Heart left ventricle (tissue), 16 donors: ENCODE data around the gene SLX4IP. TPM values are rescaled to one million over a fixed set of nuclear protein-coding genes. Genes with fewer than 3 reads are reported as not detected.
A peak's percentile ranks its signal among the peaks of the same experiment; 100 is the strongest.

Source experiments
- ATAC-seq, 4 donors: fragments of 200-7000 bp; cut with Tn5 transposase; one replicate each; pipeline ENCODE4 v1.9.1; 2020 to 2022; ENCODE audit warnings: moderate library complexity in 4 of 4, mild to moderate bottlenecking in 3 of 4, moderate number of reproducible peaks in 1 of 4
- DNase-seq, 5 donors: peaks; one replicate each; pipeline ENCODE4 v3.0.0-alpha.2; 2020
- H3K27ac ChIP-seq, 12 donors: fragments of 200-600 bp; sonication (generic) in 4 of 12; one replicate each; pipeline versions ENCODE4 v1.5.0 to v1.8.0; 2016 to 2022; ENCODE audit warnings: mild to moderate bottlenecking in 2 of 12
- H3K27me3 ChIP-seq, 9 donors: fragments of 200-600 bp; sonication (generic) in 2 of 9; one replicate each; pipeline versions ENCODE4 v1.5.1 to v1.8.0; 2016 to 2022; ENCODE audit warnings: mild to moderate bottlenecking in 3 of 9
- H3K36me3 ChIP-seq, 9 donors: fragments of 200-600 bp; sonication (generic) in 2 of 9; one replicate each; pipeline versions ENCODE4 v1.5.0 to v1.8.0; 2018 to 2022; ENCODE audit warnings: mild to moderate bottlenecking in 2 of 9
- H3K4me1 ChIP-seq, 12 donors: fragments of 200-600 bp; sonication (generic) in 4 of 12; one replicate each; pipeline versions ENCODE4 v1.5.0 to v1.8.0; 2016 to 2022; ENCODE audit warnings: mild to moderate bottlenecking in 3 of 12
- H3K4me3 ChIP-seq, 12 donors: fragments of 200-600 bp; sonication (generic) in 4 of 12; one replicate each; pipeline versions ENCODE4 v1.5.0 to v1.8.0; 2017 to 2022; ENCODE audit warnings: mild to moderate bottlenecking in 9 of 12, moderate library complexity in 4 of 12
- H3K9me3 ChIP-seq, 12 donors: fragments of 200-600 bp; sonication (generic) in 4 of 12; one replicate each; pipeline versions ENCODE4 v1.5.0 to v1.8.0; 2016 to 2022; ENCODE audit warnings: mild to moderate bottlenecking in 1 of 12
- POLR2A ChIP-seq, 2 donors: fragments of 450-650 bp; IDR thresholded peaks; one replicate each; pipeline ENCODE4 v1.6.1; 2017; ENCODE audit warnings: antibody characterized with exemption in 2 of 2, mild to moderate bottlenecking in 2 of 2, moderate library complexity in 2 of 2
- WGBS, 4 donors: extraction: QIAGEN DNeasy Blood & Tissue Kit in 2 of 4; methylation state at CpG; one replicate each; pipeline versions ENCODE4 v1.1.5 to v1.1.7; 2013 to 2018; 5-methylcytosine and 5-hydroxymethylcytosine counted together
- intact Hi-C, 10 donors: fragments of 100-400 bp; cut with DNase I; formaldehyde crosslinking; loops; one replicate each; pipeline versions ENCODE4 v1.11.1 to v1.14.2; 2022
- polyA plus RNA-seq, 2 donors: library from polyadenylated mRNA; stranded (reverse); fragments of 200-250 nt; gene quantifications; one replicate each; pipeline ENCODE4 v1.2.3, GENCODE V29; 2013
- total RNA-seq, 9 donors: library from RNA; depleted of rRNA in 2 of 9; stranded (reverse); fragments of >200 nt in 2 of 9; fragmentation: NEBNext Ultra II Directional in 3 of 9; extraction: Animal tissue kit (Norgen Biotek cat#: 25700) in 3 of 9; gene quantifications; one replicate each; pipeline versions ENCODE4 v1.1.0 to v1.2.4, GENCODE V29; 2016 to 2023
- TF ChIP-seq, protein P1 (sequence below), 12 donors: fragments of 200-600 bp; sonication (generic) in 4 of 12; IDR thresholded peaks; one replicate each; pipeline versions ENCODE4 v1.5.0 to v1.8.0; 2018 to 2022; ENCODE audit warnings: antibody characterized with exemption in 12 of 12, mild to moderate bottlenecking in 5 of 12
- donor health status: ischemic (EF 13 %, LVEDD 7.1; RV severe dilation, severe dysfunction).
- donor health status: healthy with polysubstance abuse.
- donor health status: DM: no; HTN: yes; CAD: no.
- donor health status: DM: no; HTN: no; CAD: no.
- donor health status: ischemic (EF 25% LVEDD 6.9; RV normal size, moderate dysfunction).
- donor health status: ischemic (EF 25% LVEDD 5.7; RV mildly dilated, moderate dysfunction).
- donor health status: healthy.
- donor health status: DM: yes; HTN: yes; CAD: no.
- donor health status: ischemic (EF 35%, LVEDD 5.7; RV mildly dilated, moderate dysfunction).
- donor health status: nonischemic (EF 11% LVEDD 7.7; RV severe dilation, severe dysfunction).
- donor health status: DM: yes; HTN: yes; CAD: no.
- donor health status: PGD.
- donor health status: ischemic (EF 29% LVEDD 5.4; RV normal size, mild dysfunction).
- donor health status: nonischemic (EF 23%, LVEDD 6.1; RV moderate dilation, normal function).

The SLX4IP gene
- total and polyA plus RNA-seq, 11 donors = 1.1 to 4.3 (median 2.4) TPM

- DNase-seq = no peak
- TF ChIP-seq, protein P1, sequence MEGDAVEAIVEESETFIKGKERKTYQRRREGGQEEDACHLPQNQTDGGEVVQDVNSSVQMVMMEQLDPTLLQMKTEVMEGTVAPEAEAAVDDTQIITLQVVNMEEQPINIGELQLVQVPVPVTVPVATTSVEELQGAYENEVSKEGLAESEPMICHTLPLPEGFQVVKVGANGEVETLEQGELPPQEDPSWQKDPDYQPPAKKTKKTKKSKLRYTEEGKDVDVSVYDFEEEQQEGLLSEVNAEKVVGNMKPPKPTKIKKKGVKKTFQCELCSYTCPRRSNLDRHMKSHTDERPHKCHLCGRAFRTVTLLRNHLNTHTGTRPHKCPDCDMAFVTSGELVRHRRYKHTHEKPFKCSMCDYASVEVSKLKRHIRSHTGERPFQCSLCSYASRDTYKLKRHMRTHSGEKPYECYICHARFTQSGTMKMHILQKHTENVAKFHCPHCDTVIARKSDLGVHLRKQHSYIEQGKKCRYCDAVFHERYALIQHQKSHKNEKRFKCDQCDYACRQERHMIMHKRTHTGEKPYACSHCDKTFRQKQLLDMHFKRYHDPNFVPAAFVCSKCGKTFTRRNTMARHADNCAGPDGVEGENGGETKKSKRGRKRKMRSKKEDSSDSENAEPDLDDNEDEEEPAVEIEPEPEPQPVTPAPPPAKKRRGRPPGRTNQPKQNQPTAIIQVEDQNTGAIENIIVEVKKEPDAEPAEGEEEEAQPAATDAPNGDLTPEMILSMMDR (IDR thresholded peaks at IDR 0.05) = no peak
- TF ChIP-seq POLR2A (IDR thresholded peaks at IDR 0.05) = no peak
- Histone ChIP-seq H3K4me3 (no peak overlapping the region), H3K27me3 (no peaks in the 10 kb centered on the region), H3K27ac (peak overlapping the region in 8 of 12 donors; percentile 6 to 67 (median 40)), H3K36me3 (no peaks in the 10 kb centered on the region), H3K4me1 (peaks cover 0 to 30% (median 9%) of the 10 kb centered on the region in 12 donors), H3K9me3 (no peaks in the 10 kb centered on the region)
- intact Hi-C loops = no loop called here
- no peak for ATAC-seq
- WGBS, 4 donors = 94 to 99% (median 96%) methylated on average over 1 of the region's 1 CpG
Measured at GRCh38 chr20:10590950-10591671, 156.0 kb downstream of the SLX4IP start.

- Histone ChIP-seq H3K4me1 (peaks cover 0 to 30% (median 9%) of the 10 kb centered on the region in 12 donors), H3K27ac (peak overlapping the region in 9 of 12 donors; percentile 10 to 67 (median 46)), H3K36me3 (no peaks in the 10 kb centered on the region), H3K27me3 (no peaks in the 10 kb centered on the region), H3K4me3 (no peak overlapping the region), H3K9me3 (no peaks in the 10 kb centered on the region)
- WGBS, 4 donors = 54 to 79% (median 71%) methylated on average over 2 of the region's 2 CpGs
- DNase-seq (no peak), ATAC-seq (peak in 2 of 4 donors; percentile 70 to 83)
- intact Hi-C loops = no loop called here
- TF ChIP-seq, protein P1 (IDR thresholded peaks at IDR 0.05) = no peak
- no peak for TF ChIP-seq POLR2A (IDR thresholded peaks at IDR 0.05)
Measured at GRCh38 chr20:10591946-10592521, 156.9 kb downstream of the SLX4IP start.

DNA sequence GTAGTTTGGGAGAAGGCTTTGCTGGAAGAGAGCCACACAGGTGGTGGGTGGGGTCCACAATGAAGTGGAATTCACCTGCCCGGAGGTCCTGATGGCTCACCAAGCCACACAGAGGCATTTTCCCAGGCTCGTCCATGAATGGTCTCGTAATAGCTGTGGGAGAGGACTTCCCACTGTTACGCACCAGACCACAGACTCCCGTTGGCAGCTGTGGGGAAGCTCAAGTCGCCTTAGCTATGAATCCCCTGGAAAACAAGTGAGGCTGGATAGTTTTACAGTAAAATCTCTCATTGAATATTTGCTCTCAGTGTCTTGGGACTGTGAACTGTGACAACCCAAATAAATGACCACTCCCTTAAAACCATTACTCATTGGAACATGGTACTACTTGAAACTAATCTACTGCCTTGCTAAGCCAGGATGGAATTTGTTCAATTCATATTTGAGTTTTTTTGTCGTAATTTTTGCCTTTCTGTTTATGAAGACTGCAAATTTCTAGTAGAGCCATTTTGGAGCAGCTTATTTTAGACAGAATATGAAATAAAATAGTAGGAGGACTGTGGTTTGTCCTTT is 159.3 kb downstream of the SLX4IP start:
- 84 to 94% (median 90%) methylated on average over 7 of the region's 7 CpGs for WGBS, 4 donors
- H3K9me3 ChIP-seq = no peaks in the 10 kb centered on the region
- ATAC-seq = no peak
- DNase-seq = no peak
- H3K27me3 ChIP-seq = no peaks in the 10 kb centered on the region
- peak overlapping the region in 1 of 12 donors; percentile 61 for H3K27ac ChIP-seq
- no peaks in the 10 kb centered on the region for H3K36me3 ChIP-seq
- H3K4me1 ChIP-seq = peaks cover 0 to 31% (median 9%) of the 10 kb centered on the region in 12 donors
- intact Hi-C loops = no loop called here
- TF ChIP-seq, protein P1 (IDR thresholded peaks at IDR 0.05) = no peak
- TF ChIP-seq POLR2A (IDR thresholded peaks at IDR 0.05) = no peak
- no peak overlapping the region for H3K4me3 ChIP-seq

GRCh38 chr20:10595266-10595665 is 160.2 kb downstream of the SLX4IP start:
- Histone ChIP-seq H3K4me3 (no peak overlapping the region), H3K4me1 (peaks cover 0 to 31% (median 9%) of the 10 kb centered on the region in 12 donors), H3K36me3 (no peaks in the 10 kb centered on the region), H3K27ac (peak overlapping the region in 1 of 12 donors; percentile 41), H3K9me3 (no peaks in the 10 kb centered on the region), H3K27me3 (no peaks in the 10 kb centered on the region)
- no peak for ATAC-seq
- intact Hi-C loops = no loop called here
- no peak for TF ChIP-seq POLR2A (IDR thresholded peaks at IDR 0.05)
- TF ChIP-seq, protein P1 (IDR thresholded peaks at IDR 0.05) = no peak
- WGBS, 4 donors = 88 to 94% (median 92%) methylated on average over 2 of the region's 2 CpGs
- DNase-seq = no peak
